Tibial nerve (tissue), 4 donors: Measurements from ENCODE around the gene ATP12A. TPM values are rescaled to one million over a fixed set of nuclear protein-coding genes. Genes with fewer than 3 reads are reported as not detected.
"Not testable (repeated sequence)": the region's sequence is repeated elsewhere in the genome, so short reads cannot be mapped to it uniquely, and the experiment has no call there.

Source experiments
- DNase-seq, 2 donors: peaks; one replicate each; pipeline ENCODE4 v3.0.0-alpha.2; 2019; ENCODE audit warnings: low spot score in 2 of 2
- H3K27ac ChIP-seq, 4 donors: fragments of 200-600 bp; sonication (generic) in 3 of 4; one replicate each; pipeline ENCODE4 v1.5.1; 2017 to 2019; ENCODE audit warnings: mild to moderate bottlenecking in 1 of 4
- H3K27me3 ChIP-seq, 2 donors: fragments of 200-600 bp; sonication (generic) in 1 of 2; one replicate each; pipeline versions ENCODE4 v1.5.1 to v1.6.0; 2017 to 2019
- H3K36me3 ChIP-seq, 3 donors: fragments of 200-600 bp; sonication (generic); one replicate each; pipeline ENCODE4 v1.5.1; 2018 to 2019
- H3K4me1 ChIP-seq, 4 donors: fragments of 200-600 bp; sonication (generic) in 3 of 4; one replicate each; pipeline ENCODE4 v1.5.1; 2017 to 2019
- H3K4me3 ChIP-seq, 4 donors: fragments of 200-600 bp; sonication (generic) in 3 of 4; one replicate each; pipeline ENCODE4 v1.5.1; 2017 to 2019; ENCODE audit warnings: mild to moderate bottlenecking in 1 of 4, moderate library complexity in 1 of 4
- H3K9me3 ChIP-seq, 4 donors: fragments of 200-600 bp; sonication (generic) in 3 of 4; one replicate each; pipeline ENCODE4 v1.5.1; 2017 to 2019
- EP300 ChIP-seq, 2 donors: sonication (generic); formaldehyde crosslinking; IDR thresholded peaks; one replicate each; pipeline ENCODE4 v1.6.1; 2017; ENCODE audit warnings: antibody characterized with exemption in 2 of 2, mild to moderate bottlenecking in 1 of 2
- POLR2A ChIP-seq, 2 donors: fragments of 450-650 bp; IDR thresholded peaks; one replicate each; pipeline ENCODE4 v1.6.1; 2017; ENCODE audit warnings: antibody characterized with exemption in 2 of 2, mild to moderate bottlenecking in 2 of 2, moderate library complexity in 2 of 2
- WGBS, 2 donors: methylation state at CpG; one replicate each; pipeline ENCODE4 v1.1.5; 2018; 5-methylcytosine and 5-hydroxymethylcytosine counted together
- total RNA-seq, 4 donors: library from RNA; depleted of rRNA; stranded (reverse); fragments of >200 nt; gene quantifications; one replicate each; pipeline ENCODE4 v1.1.0, GENCODE V29; 2016
- TF ChIP-seq, protein P1 (sequence below), 5 experiments: fragments of 200-600 bp in 3 of 5; fragments of 450-650 bp in 2 of 5; sonication (generic) in 3 of 5; IDR thresholded peaks; one replicate each; pipeline ENCODE4 v1.5.1; 2016 to 2019; ENCODE audit warnings: antibody characterized with exemption in 5 of 5, mild to moderate bottlenecking in 3 of 5, moderate library complexity in 2 of 5

The ATP12A gene
- total RNA-seq, 4 donors from 2014 or later, result not detected

DNA sequence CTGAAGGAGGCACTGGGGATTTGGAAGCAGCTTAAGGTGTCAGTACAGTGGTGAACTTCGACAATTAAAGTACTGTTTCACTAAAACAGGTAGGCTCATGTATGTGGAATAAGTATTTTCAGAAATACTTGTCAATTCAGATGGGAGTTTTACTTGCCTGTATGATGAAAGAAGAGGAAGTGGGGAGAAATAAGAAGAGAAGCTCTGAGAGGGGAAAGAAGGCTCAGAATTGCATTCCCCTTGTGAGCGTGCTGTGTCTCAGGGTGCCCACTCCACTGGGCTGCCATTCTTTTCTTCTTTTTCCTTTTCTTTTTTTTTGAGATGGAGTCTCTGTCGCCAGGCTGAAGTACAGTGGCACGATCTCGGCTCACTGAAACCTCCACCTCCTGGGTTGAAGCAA is 45.2 kb downstream of the ATP12A start:
- peaks cover 0 to 3% (median 0%) of the 10 kb centered on the region in 4 donors for H3K4me1 ChIP-seq
- H3K9me3 ChIP-seq, result no peaks in the 10 kb centered on the region
- WGBS, 2 donors, result 85 to 88% methylated on average over 5 of the region's 5 CpGs
- H3K27ac ChIP-seq, result no peak overlapping the region
- no peak for DNase-seq
- TF ChIP-seq EP300 (IDR thresholded peaks at IDR 0.05), result no peak
- TF ChIP-seq POLR2A (IDR thresholded peaks at IDR 0.05), result no peak
- TF ChIP-seq, protein P1, sequence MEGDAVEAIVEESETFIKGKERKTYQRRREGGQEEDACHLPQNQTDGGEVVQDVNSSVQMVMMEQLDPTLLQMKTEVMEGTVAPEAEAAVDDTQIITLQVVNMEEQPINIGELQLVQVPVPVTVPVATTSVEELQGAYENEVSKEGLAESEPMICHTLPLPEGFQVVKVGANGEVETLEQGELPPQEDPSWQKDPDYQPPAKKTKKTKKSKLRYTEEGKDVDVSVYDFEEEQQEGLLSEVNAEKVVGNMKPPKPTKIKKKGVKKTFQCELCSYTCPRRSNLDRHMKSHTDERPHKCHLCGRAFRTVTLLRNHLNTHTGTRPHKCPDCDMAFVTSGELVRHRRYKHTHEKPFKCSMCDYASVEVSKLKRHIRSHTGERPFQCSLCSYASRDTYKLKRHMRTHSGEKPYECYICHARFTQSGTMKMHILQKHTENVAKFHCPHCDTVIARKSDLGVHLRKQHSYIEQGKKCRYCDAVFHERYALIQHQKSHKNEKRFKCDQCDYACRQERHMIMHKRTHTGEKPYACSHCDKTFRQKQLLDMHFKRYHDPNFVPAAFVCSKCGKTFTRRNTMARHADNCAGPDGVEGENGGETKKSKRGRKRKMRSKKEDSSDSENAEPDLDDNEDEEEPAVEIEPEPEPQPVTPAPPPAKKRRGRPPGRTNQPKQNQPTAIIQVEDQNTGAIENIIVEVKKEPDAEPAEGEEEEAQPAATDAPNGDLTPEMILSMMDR (IDR thresholded peaks at IDR 0.05), result no peak
- H3K27me3 ChIP-seq, result no peaks in the 10 kb centered on the region
- no peak overlapping the region for H3K4me3 ChIP-seq
- H3K36me3 ChIP-seq, result no peaks in the 10 kb centered on the region

DNA sequence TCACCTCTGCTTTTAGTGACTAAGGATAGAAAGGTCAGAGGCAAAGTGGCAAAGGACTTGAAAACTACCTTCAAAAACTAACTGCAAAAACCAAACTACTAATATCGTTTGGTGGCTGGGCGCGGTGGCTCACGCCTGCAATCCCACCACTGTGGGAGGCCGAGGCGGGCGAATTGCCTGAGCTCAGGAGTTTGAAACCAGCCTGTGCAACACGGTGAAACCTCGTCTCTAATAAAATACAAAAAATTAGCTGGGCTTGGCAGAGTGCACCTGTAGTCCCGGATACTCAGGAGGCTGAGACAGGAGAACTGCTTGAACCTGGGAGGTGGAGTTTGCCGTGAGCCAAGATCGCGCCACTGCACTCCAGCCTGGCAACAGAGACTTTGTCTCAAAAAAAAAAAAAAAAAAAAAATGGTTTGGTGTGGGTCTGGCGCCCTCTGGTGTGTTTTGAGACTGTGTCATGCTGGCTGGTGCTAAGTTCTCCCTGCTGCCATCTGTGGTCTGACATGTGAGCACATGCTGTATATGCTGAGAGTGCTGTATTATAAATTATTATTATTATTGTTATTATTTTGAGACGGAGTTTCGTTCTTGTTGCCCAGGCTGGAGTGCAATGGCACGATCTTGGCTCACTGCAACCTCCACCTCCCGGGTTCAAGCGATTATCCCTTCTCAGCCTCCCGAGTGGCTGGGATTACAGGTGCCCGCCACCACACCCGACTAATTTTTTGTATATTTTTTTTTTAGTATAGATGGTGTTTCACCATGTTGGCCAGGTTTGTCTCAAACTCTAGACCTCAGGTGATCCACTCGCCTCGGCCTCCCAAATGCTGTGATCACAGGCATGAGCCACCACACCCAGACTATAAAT is 47.8 kb downstream of the ATP12A start:
- H3K27ac ChIP-seq, result no peak overlapping the region
- peak in 1 of 2 donors; percentile 70 for DNase-seq
- H3K36me3 ChIP-seq, result no peaks in the 10 kb centered on the region
- WGBS, 2 donors, result 63 to 66% methylated on average over 24 of the region's 24 CpGs
- peaks cover 0 to 3% (median 0%) of the 10 kb centered on the region in 4 donors for H3K4me1 ChIP-seq
- H3K9me3 ChIP-seq, result no peaks in the 10 kb centered on the region
- TF ChIP-seq EP300 (IDR thresholded peaks at IDR 0.05), result no peak
- TF ChIP-seq, protein P1 (IDR thresholded peaks at IDR 0.05), result peak; percentile 30 to 57 (median 52)
- H3K4me3 ChIP-seq, result no peak overlapping the region
- no peaks in the 10 kb centered on the region for H3K27me3 ChIP-seq

DNA sequence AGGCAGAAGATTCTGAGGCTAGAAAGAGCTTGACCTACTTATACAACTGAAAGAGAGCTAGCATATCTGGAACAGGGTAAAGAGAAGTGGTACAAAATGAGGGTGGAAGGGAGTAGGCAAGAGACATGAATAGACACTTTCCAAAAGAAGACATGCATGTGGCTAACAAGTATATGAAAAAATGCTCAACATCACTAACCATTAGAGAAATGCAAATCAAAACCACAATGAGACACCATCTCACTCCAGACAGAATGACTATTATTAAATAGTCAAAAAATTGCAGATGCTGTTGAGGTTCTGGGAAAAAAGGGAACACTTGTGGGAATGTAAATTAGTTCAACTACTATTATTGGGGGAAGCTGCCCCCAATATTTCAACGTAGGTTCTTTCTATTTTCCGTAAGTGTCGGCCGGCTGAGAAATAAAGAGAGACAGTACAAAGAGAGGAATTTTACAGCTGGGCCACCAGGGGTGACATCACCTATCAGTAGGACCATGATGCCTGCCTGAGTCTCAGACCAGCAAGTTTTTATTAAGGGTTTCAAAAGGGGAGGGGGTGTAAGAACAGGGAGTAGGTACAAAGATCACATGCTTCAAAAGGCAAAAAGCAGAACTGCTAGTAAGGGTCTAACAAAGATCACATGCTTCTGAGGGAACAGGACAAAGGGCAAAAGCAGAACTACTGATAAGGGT is 50.8 kb downstream of the ATP12A start:
- not testable (repeated sequence) for DNase-seq, H3K4me3 ChIP-seq, H3K9me3 ChIP-seq, H3K27ac ChIP-seq, H3K4me1 ChIP-seq, H3K27me3 ChIP-seq, H3K36me3 ChIP-seq
- WGBS, 2 donors, result 69 to 93% methylated on average over 4 of the region's 4 CpGs

DNA sequence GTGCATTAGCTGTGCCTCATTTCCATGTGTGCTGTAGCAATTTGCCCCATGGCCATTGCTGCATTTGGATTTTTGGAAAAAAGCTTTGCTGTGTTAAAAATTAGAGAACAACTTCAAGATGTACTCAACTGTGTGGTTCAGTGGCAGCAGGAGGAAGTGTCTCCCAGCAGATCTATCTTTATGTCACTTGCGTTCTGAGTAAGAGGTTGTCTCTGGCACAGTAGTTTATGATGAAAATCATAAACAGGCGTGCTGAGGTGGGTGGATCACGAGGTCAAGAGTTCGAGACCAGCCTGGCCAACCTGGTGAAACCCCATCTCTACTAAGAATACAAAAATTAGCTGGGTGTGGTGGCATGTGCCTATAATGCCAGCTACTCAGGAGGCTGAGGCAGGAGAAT is 54.7 kb downstream of the ATP12A start:
- DNase-seq, result no peak
- 75 to 82% methylated on average over 4 of the region's 4 CpGs for WGBS, 2 donors
- TF ChIP-seq, protein P1 (IDR thresholded peaks at IDR 0.05), result no peak
- TF ChIP-seq POLR2A (IDR thresholded peaks at IDR 0.05) (no peak), EP300 (IDR thresholded peaks at IDR 0.05) (no peak)
- H3K4me1 ChIP-seq, result no peaks in the 10 kb centered on the region
- H3K27ac ChIP-seq, result no peak overlapping the region
- H3K27me3 ChIP-seq, result no peaks in the 10 kb centered on the region
- H3K9me3 ChIP-seq, result no peaks in the 10 kb centered on the region
- H3K4me3 ChIP-seq, result no peak overlapping the region
- no peaks in the 10 kb centered on the region for H3K36me3 ChIP-seq

- Histone ChIP-seq H3K4me1 (no peaks in the 10 kb centered on the region), H3K4me3 (no peak overlapping the region), H3K27ac (no peak overlapping the region), H3K36me3 (no peaks in the 10 kb centered on the region), H3K27me3 (no peaks in the 10 kb centered on the region), H3K9me3 (no peaks in the 10 kb centered on the region)
- DNase-seq, result no peak
- 62 to 85% methylated on average over 6 of the region's 6 CpGs for WGBS, 2 donors
- no peak for TF ChIP-seq POLR2A (IDR thresholded peaks at IDR 0.05)
- no peak for TF ChIP-seq EP300 (IDR thresholded peaks at IDR 0.05)
- TF ChIP-seq, protein P1 (IDR thresholded peaks at IDR 0.05), result no peak
Measured at GRCh38 chr13:24737042-24737441, 56.8 kb downstream of the ATP12A start.
